Astrocyte (in vitro differentiated cells and primary cell): ENCODE measurements around the gene SAMD14.

Experiments
- EZH2 ChIP-seq: IDR thresholded peaks from 2 replicates; pipeline ENCODE4 v1.6.1; 2012; ENCODE audit warnings: mild to moderate bottlenecking, low read length, inconsistent platforms; ENCODE audit not compliant: insufficient read depth
- TF ChIP-seq, protein P1 (sequence below): IDR thresholded peaks from 2 replicates; pipeline ENCODE4 v1.5.1; 2011; ENCODE audit warnings: low read depth, mild to moderate bottlenecking, inconsistent platforms, low read length, moderate library complexity; ENCODE audit not compliant: insufficient read depth

DNA sequence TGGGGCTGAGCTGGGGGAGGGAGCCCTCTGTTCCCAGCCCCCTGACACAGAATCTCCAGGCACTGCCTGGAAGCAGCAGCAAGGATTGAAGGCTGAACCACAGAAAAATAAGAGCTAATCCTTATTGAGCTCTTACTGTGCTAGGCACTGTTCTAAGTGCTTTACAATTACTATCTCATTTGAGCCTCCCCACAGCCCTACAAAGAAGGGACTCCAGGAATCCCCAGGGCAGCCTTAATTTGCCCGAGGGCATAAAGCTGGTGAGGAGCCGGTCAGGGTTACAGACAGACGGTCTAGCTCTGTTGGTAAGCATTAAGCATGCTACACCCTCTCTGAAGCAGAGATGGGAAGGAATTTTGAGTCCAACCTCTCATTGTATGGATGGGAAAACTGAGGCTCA is 7.0 kb downstream of the SAMD14 start:
- TF ChIP-seq, protein P1, sequence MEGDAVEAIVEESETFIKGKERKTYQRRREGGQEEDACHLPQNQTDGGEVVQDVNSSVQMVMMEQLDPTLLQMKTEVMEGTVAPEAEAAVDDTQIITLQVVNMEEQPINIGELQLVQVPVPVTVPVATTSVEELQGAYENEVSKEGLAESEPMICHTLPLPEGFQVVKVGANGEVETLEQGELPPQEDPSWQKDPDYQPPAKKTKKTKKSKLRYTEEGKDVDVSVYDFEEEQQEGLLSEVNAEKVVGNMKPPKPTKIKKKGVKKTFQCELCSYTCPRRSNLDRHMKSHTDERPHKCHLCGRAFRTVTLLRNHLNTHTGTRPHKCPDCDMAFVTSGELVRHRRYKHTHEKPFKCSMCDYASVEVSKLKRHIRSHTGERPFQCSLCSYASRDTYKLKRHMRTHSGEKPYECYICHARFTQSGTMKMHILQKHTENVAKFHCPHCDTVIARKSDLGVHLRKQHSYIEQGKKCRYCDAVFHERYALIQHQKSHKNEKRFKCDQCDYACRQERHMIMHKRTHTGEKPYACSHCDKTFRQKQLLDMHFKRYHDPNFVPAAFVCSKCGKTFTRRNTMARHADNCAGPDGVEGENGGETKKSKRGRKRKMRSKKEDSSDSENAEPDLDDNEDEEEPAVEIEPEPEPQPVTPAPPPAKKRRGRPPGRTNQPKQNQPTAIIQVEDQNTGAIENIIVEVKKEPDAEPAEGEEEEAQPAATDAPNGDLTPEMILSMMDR = no peak
- TF ChIP-seq EZH2 = no peak
